ENCODE measurements around the gene B3GNT9.

The B3GNT9 gene

DNA sequence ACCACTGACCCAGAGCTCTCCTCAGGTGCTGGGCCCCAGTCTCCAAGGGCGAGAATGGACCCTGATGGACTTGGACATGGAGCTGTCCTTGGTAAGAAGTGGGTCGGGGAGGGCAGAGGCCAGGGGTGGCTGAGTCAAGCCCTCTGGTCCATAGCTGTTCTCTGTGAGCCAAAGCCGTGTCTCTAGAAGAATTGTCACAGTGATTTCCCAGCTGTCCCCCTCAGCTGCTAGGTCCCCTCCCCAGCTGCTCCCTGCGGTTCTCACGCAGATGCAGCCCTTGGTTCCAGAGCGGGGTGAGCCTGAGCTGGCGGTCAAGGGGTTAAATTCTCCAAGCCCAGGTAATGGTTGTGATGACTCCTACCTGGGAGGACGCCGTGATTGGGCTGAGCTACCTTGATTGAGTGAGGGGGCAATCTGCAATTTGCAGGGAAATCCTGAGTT lies 18.2 kb upstream of the B3GNT9 start:
- Histone ChIP-seq H3K27ac (ENCODE audit: low read length) (no peak overlapping the region), H3K9me3 (replicated peaks; ENCODE audit: insufficient read depth, low read length) (no peaks in the 10 kb centered on the region), H3K4me2 (ENCODE audit: low read depth, low read length) (peak overlapping the region; percentile 97; the same call in 1 of the 2 replicates), H4K20me1 (ENCODE audit: insufficient read depth, low read length) (no peaks in the 10 kb centered on the region), H3K79me2 (ENCODE audit: low read length) (peaks cover 9% of the 10 kb centered on the region), H2AFZ (ENCODE audit: low read length) (no peak overlapping the region), H3K4me1 (ENCODE audit: low read length) (peaks cover 39% of the 10 kb centered on the region), H3K27me3 (replicated peaks; ENCODE audit: insufficient read depth, low read length) (no peaks in the 10 kb centered on the region), H3K9ac (ENCODE audit: low read length) (no peak overlapping the region), H3K9me2 (replicated peaks; ENCODE audit: insufficient read depth, low read length) (no peaks in the 10 kb centered on the region), H3K36me3 (replicated peaks; ENCODE audit: insufficient read depth, low read length) (no peaks in the 10 kb centered on the region), H3F3A (ENCODE audit: insufficient read depth, low read length) (peaks cover 27% of the 10 kb centered on the region), H3K4me3 (ENCODE audit: low read length) (no peak overlapping the region)
- no peak for DNase-seq
- TF ChIP-seq EZH2phosphoT487 (IDR thresholded peaks at IDR 0.05; ENCODE audit: low read length) (no peak), EZH2 (optimal IDR thresholded peaks at IDR 0.05; ENCODE audit: low read depth, low read length) (no peak)
- TF ChIP-seq, protein P1, sequence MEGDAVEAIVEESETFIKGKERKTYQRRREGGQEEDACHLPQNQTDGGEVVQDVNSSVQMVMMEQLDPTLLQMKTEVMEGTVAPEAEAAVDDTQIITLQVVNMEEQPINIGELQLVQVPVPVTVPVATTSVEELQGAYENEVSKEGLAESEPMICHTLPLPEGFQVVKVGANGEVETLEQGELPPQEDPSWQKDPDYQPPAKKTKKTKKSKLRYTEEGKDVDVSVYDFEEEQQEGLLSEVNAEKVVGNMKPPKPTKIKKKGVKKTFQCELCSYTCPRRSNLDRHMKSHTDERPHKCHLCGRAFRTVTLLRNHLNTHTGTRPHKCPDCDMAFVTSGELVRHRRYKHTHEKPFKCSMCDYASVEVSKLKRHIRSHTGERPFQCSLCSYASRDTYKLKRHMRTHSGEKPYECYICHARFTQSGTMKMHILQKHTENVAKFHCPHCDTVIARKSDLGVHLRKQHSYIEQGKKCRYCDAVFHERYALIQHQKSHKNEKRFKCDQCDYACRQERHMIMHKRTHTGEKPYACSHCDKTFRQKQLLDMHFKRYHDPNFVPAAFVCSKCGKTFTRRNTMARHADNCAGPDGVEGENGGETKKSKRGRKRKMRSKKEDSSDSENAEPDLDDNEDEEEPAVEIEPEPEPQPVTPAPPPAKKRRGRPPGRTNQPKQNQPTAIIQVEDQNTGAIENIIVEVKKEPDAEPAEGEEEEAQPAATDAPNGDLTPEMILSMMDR (IDR thresholded peaks at IDR 0.05; ENCODE audit: low read length) = no peak

DNA sequence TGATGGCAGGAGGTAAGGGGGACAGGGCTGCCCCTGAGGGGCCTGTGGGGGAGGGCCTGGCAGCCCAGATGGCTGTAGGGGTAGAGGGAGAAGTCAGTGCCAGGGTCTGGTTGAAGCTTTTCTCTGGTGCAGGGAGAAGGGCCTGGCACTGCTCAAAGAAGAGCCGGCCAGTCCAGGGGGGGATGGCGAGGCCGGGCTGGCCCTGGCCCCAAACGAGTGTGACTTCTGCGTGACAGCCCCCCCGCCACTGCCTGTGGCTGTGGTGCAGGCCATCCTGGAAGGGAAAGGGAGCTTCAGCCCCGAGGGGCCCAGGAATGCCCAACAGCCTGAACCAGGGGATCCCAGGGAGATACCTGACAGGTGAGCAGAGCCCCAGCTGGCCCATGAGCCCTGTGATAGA lies 16.8 kb upstream of the B3GNT9 start:
- no peak overlapping the region for H3K4me3 ChIP-seq (ENCODE audit: low read length)
- no peaks in the 10 kb centered on the region for H3K27me3 ChIP-seq (replicated peaks; ENCODE audit: insufficient read depth, low read length)
- H3F3A ChIP-seq (ENCODE audit: insufficient read depth, low read length) = peaks cover 16% of the 10 kb centered on the region
- no peak for TF ChIP-seq EZH2 (optimal IDR thresholded peaks at IDR 0.05; ENCODE audit: low read depth, low read length)
- peaks cover 39% of the 10 kb centered on the region for H3K4me1 ChIP-seq (ENCODE audit: low read length)
- DNase-seq = no peak
- H2AFZ ChIP-seq (ENCODE audit: low read length) = no peak overlapping the region
- peaks cover 9% of the 10 kb centered on the region for H3K79me2 ChIP-seq (ENCODE audit: low read length)
- H3K4me2 ChIP-seq (ENCODE audit: low read depth, low read length) = no peak overlapping the region
- H3K9ac ChIP-seq (ENCODE audit: low read length) = no peak overlapping the region
- H3K36me3 ChIP-seq (replicated peaks; ENCODE audit: insufficient read depth, low read length) = no peaks in the 10 kb centered on the region
- H3K27ac ChIP-seq (ENCODE audit: low read length) = no peak overlapping the region
- no peaks in the 10 kb centered on the region for H3K9me2 ChIP-seq (replicated peaks; ENCODE audit: insufficient read depth, low read length)
- no peaks in the 10 kb centered on the region for H3K9me3 ChIP-seq (replicated peaks; ENCODE audit: insufficient read depth, low read length)
- H4K20me1 ChIP-seq (ENCODE audit: insufficient read depth, low read length) = no peaks in the 10 kb centered on the region

DNA sequence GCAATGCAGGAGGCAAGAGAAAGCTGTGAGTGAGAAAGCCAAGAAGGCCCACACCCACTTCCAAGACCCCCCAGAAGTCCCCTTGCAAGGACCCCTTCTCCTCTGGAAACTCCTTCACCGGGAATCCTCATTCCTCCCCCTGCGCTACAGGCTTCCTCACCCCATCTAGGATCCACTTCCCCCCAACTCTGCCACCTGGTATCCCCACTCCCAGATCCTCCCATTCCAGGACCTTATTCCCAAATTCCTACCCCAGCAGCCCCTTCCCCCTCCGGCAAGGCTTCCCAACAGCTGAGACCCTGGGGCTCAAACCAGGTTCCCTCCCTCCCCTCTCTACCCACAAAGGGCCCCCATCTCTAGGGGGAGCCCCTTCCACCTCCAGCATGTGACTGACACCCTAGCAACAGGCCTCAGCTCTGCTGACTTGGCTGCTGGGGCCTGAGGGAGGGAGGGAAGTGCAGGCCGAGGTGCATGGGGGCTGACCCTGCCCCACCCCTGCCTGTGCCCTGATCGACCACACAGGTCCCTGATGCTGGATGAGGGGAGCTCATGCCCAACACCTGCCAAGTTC lies 15.9 kb upstream of the B3GNT9 start:
- TF ChIP-seq EZH2phosphoT487 (IDR thresholded peaks at IDR 0.05; ENCODE audit: low read length) (no peak), EZH2 (optimal IDR thresholded peaks at IDR 0.05; ENCODE audit: low read depth, low read length) (no peak)
- TF ChIP-seq, protein P1 (IDR thresholded peaks at IDR 0.05; ENCODE audit: low read length) = no peak
- H3K27me3 ChIP-seq (replicated peaks; ENCODE audit: insufficient read depth, low read length) = no peaks in the 10 kb centered on the region
- no peak for DNase-seq
- H3K27ac ChIP-seq (ENCODE audit: low read length) = no peak overlapping the region
- H3K9ac ChIP-seq (ENCODE audit: low read length) = no peak overlapping the region
- peaks cover 16% of the 10 kb centered on the region for H3F3A ChIP-seq (ENCODE audit: insufficient read depth, low read length)
- H4K20me1 ChIP-seq (ENCODE audit: insufficient read depth, low read length) = no peaks in the 10 kb centered on the region
- H2AFZ ChIP-seq (ENCODE audit: low read length) = no peak overlapping the region
- no peak overlapping the region for H3K4me2 ChIP-seq (ENCODE audit: low read depth, low read length)
- no peaks in the 10 kb centered on the region for H3K36me3 ChIP-seq (replicated peaks; ENCODE audit: insufficient read depth, low read length)
- no peaks in the 10 kb centered on the region for H3K9me3 ChIP-seq (replicated peaks; ENCODE audit: insufficient read depth, low read length)
- H3K9me2 ChIP-seq (replicated peaks; ENCODE audit: insufficient read depth, low read length) = no peaks in the 10 kb centered on the region
- peaks cover 39% of the 10 kb centered on the region for H3K4me1 ChIP-seq (ENCODE audit: low read length)
- H3K4me3 ChIP-seq (ENCODE audit: low read length) = no peak overlapping the region
- peaks cover 6% of the 10 kb centered on the region for H3K79me2 ChIP-seq (ENCODE audit: low read length)

DNA sequence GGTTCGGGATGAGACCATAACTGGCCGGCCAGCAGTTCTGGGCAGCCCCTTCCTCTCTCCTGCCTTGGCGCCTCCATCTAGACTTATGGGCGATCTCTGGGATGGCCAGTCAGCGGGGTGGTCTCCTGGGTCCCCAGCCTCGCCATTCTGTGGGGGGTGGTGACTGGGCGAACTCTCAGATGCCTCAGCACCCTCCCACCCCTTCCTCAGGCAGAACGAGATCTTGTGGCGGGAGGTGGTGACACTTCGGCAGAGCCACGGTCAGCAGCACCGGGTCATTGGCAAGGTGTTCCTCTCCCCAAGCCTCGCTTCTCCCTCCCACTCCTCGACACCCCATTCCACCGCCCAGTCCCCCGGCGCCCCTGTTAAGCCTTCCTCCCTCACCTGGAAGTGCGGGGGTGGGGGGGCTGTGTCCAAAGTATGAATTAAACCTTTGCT lies 15.3 kb upstream of the B3GNT9 start:
- Histone ChIP-seq H3K36me3 (replicated peaks; ENCODE audit: insufficient read depth, low read length) (no peaks in the 10 kb centered on the region), H3K4me1 (ENCODE audit: low read length) (peaks cover 34% of the 10 kb centered on the region), H3K27me3 (replicated peaks; ENCODE audit: insufficient read depth, low read length) (no peaks in the 10 kb centered on the region), H3K4me3 (ENCODE audit: low read length) (no peak overlapping the region), H3F3A (ENCODE audit: insufficient read depth, low read length) (peaks cover 11% of the 10 kb centered on the region), H3K9me3 (replicated peaks; ENCODE audit: insufficient read depth, low read length) (no peaks in the 10 kb centered on the region), H3K79me2 (ENCODE audit: low read length) (peaks cover under 1% of the 10 kb centered on the region; the same call in 1 of the 2 replicates), H4K20me1 (ENCODE audit: insufficient read depth, low read length) (no peaks in the 10 kb centered on the region), H3K9me2 (replicated peaks; ENCODE audit: insufficient read depth, low read length) (no peaks in the 10 kb centered on the region), H3K4me2 (ENCODE audit: low read depth, low read length) (no peak overlapping the region), H3K9ac (ENCODE audit: low read length) (no peak overlapping the region), H3K27ac (ENCODE audit: low read length) (no peak overlapping the region), H2AFZ (ENCODE audit: low read length) (no peak overlapping the region)
- TF ChIP-seq, protein P1 (IDR thresholded peaks at IDR 0.05; ENCODE audit: low read length) = no peak
- no peak for TF ChIP-seq EZH2phosphoT487 (IDR thresholded peaks at IDR 0.05; ENCODE audit: low read length)
- TF ChIP-seq EZH2 (optimal IDR thresholded peaks at IDR 0.05; ENCODE audit: low read depth, low read length) = no peak
- no peak for DNase-seq
